ENCODE data around the gene CYB5B. TPM values are rescaled to one million over a fixed set of nuclear protein-coding genes. Genes with fewer than 3 reads are reported as not detected.
"Not testable (repeated sequence)": the region's sequence is repeated elsewhere in the genome, so short reads cannot be mapped to it uniquely, and the experiment has no call there.

The CYB5B gene
- total RNA-seq, 1 experiment from 2014 or later = 79.3 TPM

- DNase-seq (ENCODE audit: extremely low read depth, low read depth) = no peak
These were observed 16.6 kb upstream of the CYB5B start for GRCh38 chr16:69407702-69408323.

GRCh38 chr16:69408475-69408874 is 15.9 kb upstream of the CYB5B start:
- no peak for DNase-seq (ENCODE audit: extremely low read depth, low read depth)

- peak; percentile 84 for DNase-seq (ENCODE audit: extremely low read depth, low read depth)
These were observed 14.0 kb upstream of the CYB5B start for GRCh38 chr16:69410219-69410990.

- DNase-seq (ENCODE audit: extremely low read depth, low read depth) = no peak
These were observed 13.1 kb upstream of the CYB5B start for GRCh38 chr16:69411064-69411985.

- DNase-seq (ENCODE audit: extremely low read depth, low read depth) = no peak
These were observed 12.1 kb upstream of the CYB5B start for GRCh38 chr16:69412287-69412686.

GRCh38 chr16:69413045-69413664 is 11.3 kb upstream of the CYB5B start:
- no peak for DNase-seq (ENCODE audit: extremely low read depth, low read depth)

GRCh38 chr16:69417520-69418199 is 6.8 kb upstream of the CYB5B start:
- DNase-seq (ENCODE audit: extremely low read depth, low read depth) = no peak

GRCh38 chr16:69419956-69420355 is 4.5 kb upstream of the CYB5B start:
- no peak for DNase-seq (ENCODE audit: extremely low read depth, low read depth)

- no peak for DNase-seq (ENCODE audit: extremely low read depth, low read depth)
These were observed 1.2 kb upstream of the CYB5B start for GRCh38 chr16:69423189-69423588.

GRCh38 chr16:69424935-69425784 is 741 bp downstream of the CYB5B start:
- no peak for DNase-seq (ENCODE audit: extremely low read depth, low read depth)

- DNase-seq (ENCODE audit: extremely low read depth, low read depth) = no peak
These were observed 4.2 kb downstream of the CYB5B start for GRCh38 chr16:69428652-69429051.

GRCh38 chr16:69429058-69429640 is 4.7 kb downstream of the CYB5B start:
- not testable (repeated sequence) for DNase-seq (ENCODE audit: extremely low read depth, low read depth)

- DNase-seq (ENCODE audit: extremely low read depth, low read depth) = no peak
These were observed 7.6 kb downstream of the CYB5B start for GRCh38 chr16:69431948-69432468.

GRCh38 chr16:69434066-69434465 is 9.6 kb downstream of the CYB5B start:
- DNase-seq (ENCODE audit: extremely low read depth, low read depth) = no peak

- DNase-seq (ENCODE audit: extremely low read depth, low read depth) = no peak
These were observed 11.8 kb downstream of the CYB5B start for GRCh38 chr16:69435977-69436820.

- no peak for DNase-seq (ENCODE audit: extremely low read depth, low read depth)
These were observed 12.5 kb downstream of the CYB5B start for GRCh38 chr16:69436896-69437295.

- DNase-seq (ENCODE audit: extremely low read depth, low read depth) = no peak
These were observed 14.0 kb downstream of the CYB5B start for GRCh38 chr16:69438465-69438864.

GRCh38 chr16:69440250-69440649 is 15.8 kb downstream of the CYB5B start:
- DNase-seq (ENCODE audit: extremely low read depth, low read depth) = no peak
